ENCODE data around the gene PALD1.

The PALD1 gene

DNA sequence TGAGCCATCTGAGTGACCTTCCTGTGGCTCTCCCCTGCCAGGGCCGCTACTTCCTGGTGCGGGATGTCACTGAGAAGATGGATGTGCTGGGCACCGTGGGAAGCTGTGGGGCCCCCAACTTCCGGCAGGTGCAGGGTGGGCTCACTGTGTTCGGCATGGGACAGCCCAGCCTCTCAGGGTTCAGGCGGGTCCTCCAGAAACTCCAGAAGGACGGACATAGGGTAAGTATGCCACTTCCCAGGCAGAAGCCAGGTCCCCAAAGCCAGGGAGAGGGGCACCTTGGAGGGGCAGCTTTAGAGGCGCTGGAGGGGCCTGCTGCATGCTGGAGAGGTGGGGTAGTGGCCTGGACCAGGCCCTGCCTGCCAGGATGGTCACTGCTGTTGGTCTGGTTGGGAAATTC lies 51.3 kb downstream of the PALD1 start:
- H3K4me3 ChIP-seq (ENCODE audit: low read length) = no peak overlapping the region
- TF ChIP-seq, protein P1, sequence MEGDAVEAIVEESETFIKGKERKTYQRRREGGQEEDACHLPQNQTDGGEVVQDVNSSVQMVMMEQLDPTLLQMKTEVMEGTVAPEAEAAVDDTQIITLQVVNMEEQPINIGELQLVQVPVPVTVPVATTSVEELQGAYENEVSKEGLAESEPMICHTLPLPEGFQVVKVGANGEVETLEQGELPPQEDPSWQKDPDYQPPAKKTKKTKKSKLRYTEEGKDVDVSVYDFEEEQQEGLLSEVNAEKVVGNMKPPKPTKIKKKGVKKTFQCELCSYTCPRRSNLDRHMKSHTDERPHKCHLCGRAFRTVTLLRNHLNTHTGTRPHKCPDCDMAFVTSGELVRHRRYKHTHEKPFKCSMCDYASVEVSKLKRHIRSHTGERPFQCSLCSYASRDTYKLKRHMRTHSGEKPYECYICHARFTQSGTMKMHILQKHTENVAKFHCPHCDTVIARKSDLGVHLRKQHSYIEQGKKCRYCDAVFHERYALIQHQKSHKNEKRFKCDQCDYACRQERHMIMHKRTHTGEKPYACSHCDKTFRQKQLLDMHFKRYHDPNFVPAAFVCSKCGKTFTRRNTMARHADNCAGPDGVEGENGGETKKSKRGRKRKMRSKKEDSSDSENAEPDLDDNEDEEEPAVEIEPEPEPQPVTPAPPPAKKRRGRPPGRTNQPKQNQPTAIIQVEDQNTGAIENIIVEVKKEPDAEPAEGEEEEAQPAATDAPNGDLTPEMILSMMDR (conservative IDR thresholded peaks at IDR 0.05; ENCODE audit: low read depth, low read length) = no peak
- DNase-seq (ENCODE audit: low read depth) = no peak

DNA sequence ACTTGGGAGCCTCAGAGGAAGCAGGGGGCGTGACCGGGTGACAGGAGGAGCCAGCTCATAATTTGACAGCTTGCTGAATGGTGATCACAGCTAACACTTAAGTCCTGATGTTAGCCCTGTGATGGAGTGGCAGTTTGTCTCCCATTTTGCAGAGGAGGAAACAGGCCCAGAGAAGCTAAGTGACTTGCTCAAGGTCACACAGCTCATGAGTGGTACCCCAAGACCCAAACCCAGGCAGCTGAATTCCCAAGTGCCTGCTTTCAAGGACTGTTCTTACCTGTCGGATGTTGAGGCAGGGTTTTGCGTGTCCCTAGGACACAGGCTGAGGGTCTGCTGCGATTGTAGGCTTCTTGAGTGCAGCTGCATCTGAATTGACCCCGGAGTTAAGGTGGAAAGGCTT lies 51.7 kb downstream of the PALD1 start:
- no peak overlapping the region for H3K4me3 ChIP-seq (ENCODE audit: low read length)
- TF ChIP-seq, protein P1 (conservative IDR thresholded peaks at IDR 0.05; ENCODE audit: low read depth, low read length) = no peak
- no peak for DNase-seq (ENCODE audit: low read depth)

DNA sequence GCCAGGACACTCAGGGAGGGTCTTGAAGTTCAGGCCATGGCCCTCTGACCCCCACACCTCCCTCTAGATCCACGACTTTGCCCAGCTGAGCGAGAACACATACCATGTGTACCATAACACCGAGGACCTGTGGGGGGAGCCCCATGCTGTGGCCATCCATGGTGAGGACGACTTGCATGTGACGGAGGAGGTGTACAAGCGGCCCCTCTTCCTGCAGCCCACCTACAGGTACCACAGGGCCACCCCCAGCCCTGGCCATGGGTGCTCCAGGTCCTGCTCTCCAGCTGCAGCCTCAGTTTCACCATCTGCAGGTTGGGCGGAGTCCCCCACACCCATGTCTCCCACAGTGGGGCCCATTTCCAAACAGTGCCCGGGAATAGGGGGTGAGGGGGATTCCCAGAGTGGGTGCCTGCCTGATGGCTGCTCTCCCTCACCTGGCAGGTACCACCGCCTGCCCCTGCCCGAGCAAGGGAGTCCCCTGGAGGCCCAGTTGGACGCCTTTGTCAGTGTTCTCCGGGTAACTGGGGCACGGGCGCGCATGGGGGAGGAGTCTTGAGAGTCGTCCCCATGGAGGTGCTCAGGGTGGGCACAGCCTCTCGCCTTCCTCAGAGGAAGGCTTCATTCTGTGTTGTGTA lies 54.1 kb downstream of the PALD1 start:
- DNase-seq (ENCODE audit: low read depth) = no peak
- TF ChIP-seq, protein P1 (conservative IDR thresholded peaks at IDR 0.05; ENCODE audit: low read depth, low read length) = no peak
- H3K4me3 ChIP-seq (ENCODE audit: low read length) = no peak overlapping the region

DNA sequence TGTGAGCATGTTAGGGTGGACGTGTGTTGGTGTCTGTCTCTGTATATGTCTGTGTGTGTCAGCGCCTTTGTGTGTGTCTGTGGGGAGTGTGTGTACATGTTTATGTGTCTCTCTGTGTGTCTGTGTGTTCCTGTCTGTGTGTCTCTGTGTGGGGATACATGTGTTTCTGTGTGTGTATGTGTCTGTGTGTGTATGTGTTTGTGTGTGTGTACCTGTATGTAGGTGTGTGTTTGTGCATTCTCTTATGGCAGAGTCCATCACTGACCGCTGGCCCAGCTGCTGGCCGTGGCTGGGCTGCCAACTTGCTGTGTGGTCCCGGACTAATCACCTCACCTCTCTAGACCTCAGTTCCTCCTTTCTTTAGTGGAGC lies 54.6 kb downstream of the PALD1 start:
- H3K4me3 ChIP-seq (ENCODE audit: low read length) = no peak overlapping the region
- TF ChIP-seq, protein P1 (conservative IDR thresholded peaks at IDR 0.05; ENCODE audit: low read depth, low read length) = no peak
- no peak for DNase-seq (ENCODE audit: low read depth)

DNA sequence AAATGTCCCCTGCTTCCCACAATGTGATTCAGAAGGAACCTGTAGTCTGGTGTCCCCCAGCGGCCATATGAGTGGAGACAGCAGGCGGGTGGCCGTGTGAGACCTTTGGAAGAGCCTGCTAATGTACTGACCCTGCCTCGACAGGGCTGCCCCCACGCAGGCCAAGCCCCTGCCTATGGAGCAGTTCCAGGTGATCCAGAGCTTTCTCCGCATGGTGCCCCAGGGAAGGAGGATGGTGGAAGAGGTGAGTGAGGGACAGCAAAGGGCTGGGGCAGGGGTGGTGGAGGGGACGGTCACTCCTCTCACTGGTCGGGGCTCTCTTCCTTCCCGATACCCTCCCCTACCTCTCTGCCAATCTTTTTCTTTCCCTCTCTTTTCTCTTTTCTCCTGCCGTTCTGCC lies 55.7 kb downstream of the PALD1 start:
- TF ChIP-seq, protein P1 (conservative IDR thresholded peaks at IDR 0.05; ENCODE audit: low read depth, low read length) = no peak
- no peak for DNase-seq (ENCODE audit: low read depth)
- no peak overlapping the region for H3K4me3 ChIP-seq (ENCODE audit: low read length)

DNA sequence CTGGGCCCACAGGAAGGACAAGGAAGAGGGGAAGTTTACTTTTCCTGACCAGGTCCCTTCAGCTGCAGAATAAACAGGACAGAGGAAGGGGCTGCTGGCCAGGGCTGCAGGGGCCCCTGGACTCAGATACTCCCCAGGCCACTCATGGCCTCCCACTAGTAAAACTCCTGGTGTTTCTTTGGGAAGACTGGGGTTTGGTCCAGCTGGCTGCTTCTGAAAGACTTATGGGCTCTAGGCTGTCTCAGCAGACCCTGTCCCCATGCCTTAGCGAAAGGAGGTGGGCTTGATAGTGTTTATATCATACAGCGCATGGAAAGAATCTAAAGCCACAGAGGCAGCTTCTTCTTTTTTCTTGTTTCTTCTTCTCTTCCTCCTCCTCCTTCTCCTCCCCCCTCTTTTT lies 56.4 kb downstream of the PALD1 start:
- TF ChIP-seq, protein P1 (conservative IDR thresholded peaks at IDR 0.05; ENCODE audit: low read depth, low read length) = no peak
- no peak overlapping the region for H3K4me3 ChIP-seq (ENCODE audit: low read length)

DNA sequence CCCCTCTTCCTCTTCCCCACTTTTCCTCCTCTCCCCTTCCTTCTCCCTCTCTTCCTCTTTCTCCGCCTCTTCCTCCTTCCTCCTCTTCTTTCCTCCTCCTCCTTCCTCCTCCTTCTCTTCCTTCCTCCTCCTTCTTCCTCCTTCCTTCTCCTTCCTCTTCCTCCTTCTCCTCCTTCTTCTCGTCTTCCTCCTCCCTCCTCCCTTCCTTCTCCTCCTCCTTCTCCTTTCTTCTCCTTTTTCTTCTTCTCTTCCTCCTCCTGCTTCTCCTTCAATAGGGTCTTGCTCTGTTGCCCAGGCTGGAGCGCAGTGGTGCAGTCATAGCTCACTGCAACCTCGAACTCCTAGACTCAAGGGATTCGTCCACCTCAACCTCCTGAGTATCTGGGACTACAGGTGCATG lies 56.9 kb downstream of the PALD1 start:
- H3K4me3 ChIP-seq (ENCODE audit: low read length) = no peak overlapping the region
- TF ChIP-seq, protein P1 (conservative IDR thresholded peaks at IDR 0.05; ENCODE audit: low read depth, low read length) = no peak
- DNase-seq (ENCODE audit: low read depth) = no peak

More for the DNA sequence above, 56.4 kb downstream of the PALD1 start:
- no peak for DNase-seq (ENCODE audit: low read depth)

Data from retinal pigment epithelial cell (primary cell).